Measurements from ENCODE around the gene SMAD3. TPM values are rescaled to one million over a fixed set of nuclear protein-coding genes. Genes with fewer than 3 reads are reported as not detected.

The SMAD3 gene
- total RNA-seq, 2 experiments from 2014 or later, result 41.2 to 77.8 TPM

DNA sequence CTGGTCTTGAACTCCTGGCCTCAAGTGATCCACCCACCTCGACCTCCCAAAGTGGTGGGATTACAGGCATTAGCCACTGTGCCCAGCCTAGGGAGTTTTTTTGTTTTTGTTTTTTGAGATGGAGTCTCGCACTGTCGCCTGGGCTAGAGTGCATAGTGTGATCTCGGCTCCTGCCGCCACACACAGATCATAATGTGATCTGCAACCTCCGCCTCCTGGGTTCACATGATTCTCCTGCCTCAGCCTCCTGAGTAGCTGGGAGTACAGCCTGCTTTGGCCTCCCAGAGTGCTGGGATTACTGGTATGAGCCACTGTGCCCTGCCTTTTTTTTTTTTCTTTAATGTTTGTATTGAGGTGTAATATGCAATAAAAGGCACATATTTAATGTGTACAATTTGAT is 78.2 kb downstream of the SMAD3 start:
- no peak for TF ChIP-seq EZH2phosphoT487 (IDR thresholded peaks at IDR 0.05; ENCODE audit: borderline replicate concordance, low read depth, low read length)
- TF ChIP-seq, protein P1, sequence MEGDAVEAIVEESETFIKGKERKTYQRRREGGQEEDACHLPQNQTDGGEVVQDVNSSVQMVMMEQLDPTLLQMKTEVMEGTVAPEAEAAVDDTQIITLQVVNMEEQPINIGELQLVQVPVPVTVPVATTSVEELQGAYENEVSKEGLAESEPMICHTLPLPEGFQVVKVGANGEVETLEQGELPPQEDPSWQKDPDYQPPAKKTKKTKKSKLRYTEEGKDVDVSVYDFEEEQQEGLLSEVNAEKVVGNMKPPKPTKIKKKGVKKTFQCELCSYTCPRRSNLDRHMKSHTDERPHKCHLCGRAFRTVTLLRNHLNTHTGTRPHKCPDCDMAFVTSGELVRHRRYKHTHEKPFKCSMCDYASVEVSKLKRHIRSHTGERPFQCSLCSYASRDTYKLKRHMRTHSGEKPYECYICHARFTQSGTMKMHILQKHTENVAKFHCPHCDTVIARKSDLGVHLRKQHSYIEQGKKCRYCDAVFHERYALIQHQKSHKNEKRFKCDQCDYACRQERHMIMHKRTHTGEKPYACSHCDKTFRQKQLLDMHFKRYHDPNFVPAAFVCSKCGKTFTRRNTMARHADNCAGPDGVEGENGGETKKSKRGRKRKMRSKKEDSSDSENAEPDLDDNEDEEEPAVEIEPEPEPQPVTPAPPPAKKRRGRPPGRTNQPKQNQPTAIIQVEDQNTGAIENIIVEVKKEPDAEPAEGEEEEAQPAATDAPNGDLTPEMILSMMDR (conservative IDR thresholded peaks at IDR 0.05; ENCODE audit: low read length), result no peak
- Histone ChIP-seq H3K4me3 (ENCODE audit: low read depth, low read length, poor library complexity, severe bottlenecking) (no peak overlapping the region), H2AFZ (ENCODE audit: low read length) (no peak overlapping the region), H3K9me2 (ENCODE audit: insufficient read depth, low read length) (no peaks in the 10 kb centered on the region), H4K20me1 (ENCODE audit: insufficient read depth, low read length) (0 out of 2 replicates have a peak, but pooled peaks cover 5% of the 10 kb centered on the region), H3K4me2 (ENCODE audit: low read length) (no peak overlapping the region), H3K9me3 (ENCODE audit: low read length) (no peaks in the 10 kb centered on the region), H3K4me1 (ENCODE audit: insufficient read depth, low read length, poor library complexity, severe bottlenecking) (peaks cover 48% of the 10 kb centered on the region), H3K27ac (ENCODE audit: low read depth, low read length, poor library complexity, severe bottlenecking) (no peak overlapping the region), H3K36me3 (ENCODE audit: insufficient read depth, low read length) (no peaks in the 10 kb centered on the region), H3K79me2 (ENCODE audit: insufficient read depth, low read depth, low read length) (peaks cover 51% of the 10 kb centered on the region; the same call in 1 of the 2 replicates)
- intact Hi-C loops (cut with micrococcal nuclease; ENCODE audit: unreplicated experiment), result no loop called here
- no TSS peak for BruUV-seq (replicated peaks)
- POLR2A ChIA-PET, result no interaction called here
- no peak for DNase-seq (ENCODE audit: low spot score)
- CTCF ChIA-PET (ENCODE audit: unreplicated experiment), result no interaction called here

- Histone ChIP-seq H3K4me2 (ENCODE audit: low read length) (peak overlapping the region; percentile 29; the same call in 1 of the 2 replicates), H3K36me3 (ENCODE audit: insufficient read depth, low read length) (no peaks in the 10 kb centered on the region), H2AFZ (ENCODE audit: low read length) (no peak overlapping the region), H3K4me3 (ENCODE audit: low read depth, low read length, poor library complexity, severe bottlenecking) (no peak overlapping the region), H3K9me2 (ENCODE audit: insufficient read depth, low read length) (no peaks in the 10 kb centered on the region), H3K4me1 (ENCODE audit: insufficient read depth, low read length, poor library complexity, severe bottlenecking) (peaks cover 59% of the 10 kb centered on the region), H4K20me1 (ENCODE audit: insufficient read depth, low read length) (peaks cover 12% of the 10 kb centered on the region; the same call in 1 of the 2 replicates), H3K9me3 (ENCODE audit: low read length) (no peaks in the 10 kb centered on the region), H3K27ac (ENCODE audit: low read depth, low read length, poor library complexity, severe bottlenecking) (no peak overlapping the region), H3K79me2 (ENCODE audit: insufficient read depth, low read depth, low read length) (peaks cover 57% of the 10 kb centered on the region; the same call in 1 of the 2 replicates)
- no peak for DNase-seq (ENCODE audit: low spot score)
- intact Hi-C loops (cut with micrococcal nuclease; ENCODE audit: unreplicated experiment), result no loop called here
- no peak for TF ChIP-seq EZH2phosphoT487 (IDR thresholded peaks at IDR 0.05; ENCODE audit: borderline replicate concordance, low read depth, low read length)
- TF ChIP-seq, protein P1 (conservative IDR thresholded peaks at IDR 0.05; ENCODE audit: low read length), result no peak
- BruUV-seq (replicated peaks), result no TSS peak
- CTCF ChIA-PET (ENCODE audit: unreplicated experiment), result no interaction called here
- POLR2A ChIA-PET, result interaction anchor here (1.1 kb wide), 1 partner anchor 42 kb away, joined by 3 read pairs; no protein-coding TSS in a partner anchor
Measured at GRCh38 chr15:67144609-67145311, 79.4 kb downstream of the SMAD3 start.

GRCh38 chr15:67145312-67145610 is 79.9 kb downstream of the SMAD3 start:
- peaks cover 60% of the 10 kb centered on the region for H3K4me1 ChIP-seq (ENCODE audit: insufficient read depth, low read length, poor library complexity, severe bottlenecking)
- H3K9me3 ChIP-seq (ENCODE audit: low read length), result no peaks in the 10 kb centered on the region
- no peak overlapping the region for H3K4me3 ChIP-seq (ENCODE audit: low read depth, low read length, poor library complexity, severe bottlenecking)
- H2AFZ ChIP-seq (ENCODE audit: low read length), result no peak overlapping the region
- DNase-seq (ENCODE audit: low spot score), result no peak
- peaks cover 14% of the 10 kb centered on the region; the same call in 1 of the 2 replicates for H4K20me1 ChIP-seq (ENCODE audit: insufficient read depth, low read length)
- ChIA-PET CTCF (ENCODE audit: unreplicated experiment) (no interaction called here), POLR2A (interaction anchor here (1.1 kb wide), 1 partner anchor 43 kb away, joined by 3 read pairs; no protein-coding TSS in a partner anchor)
- intact Hi-C loops (cut with micrococcal nuclease; ENCODE audit: unreplicated experiment), result no loop called here
- H3K36me3 ChIP-seq (ENCODE audit: insufficient read depth, low read length), result no peaks in the 10 kb centered on the region
- H3K4me2 ChIP-seq (ENCODE audit: low read length), result peak overlapping the region; percentile 29; the same call in 1 of the 2 replicates
- no peaks in the 10 kb centered on the region for H3K9me2 ChIP-seq (ENCODE audit: insufficient read depth, low read length)
- peaks cover 62% of the 10 kb centered on the region; the same call in 1 of the 2 replicates for H3K79me2 ChIP-seq (ENCODE audit: insufficient read depth, low read depth, low read length)
- BruUV-seq (replicated peaks), result no TSS peak
- H3K27ac ChIP-seq (ENCODE audit: low read depth, low read length, poor library complexity, severe bottlenecking), result no peak overlapping the region
- TF ChIP-seq EZH2phosphoT487 (IDR thresholded peaks at IDR 0.05; ENCODE audit: borderline replicate concordance, low read depth, low read length), result no peak
- TF ChIP-seq, protein P1 (conservative IDR thresholded peaks at IDR 0.05; ENCODE audit: low read length), result no peak
